H1 (cell line): ENCODE results near the gene ABCC6. TPM values are rescaled to one million over a fixed set of nuclear protein-coding genes. Genes with fewer than 3 reads are reported as not detected.
"Not testable (repeated sequence)": the region's sequence is repeated elsewhere in the genome, so short reads cannot be mapped to it uniquely, and the experiment has no call there.

Source experiments
- CTCF ChIA-PET: fragments of 300-600 bp; sonication (Branson Sonifier 250); formaldehyde crosslinking; loops from one replicate; lab custom pipeline; 2021; ENCODE audit not compliant: partially characterized antibody; lab: Charles Lee
- POLR2A ChIA-PET: fragments of 300-600 bp; sonication (Branson Sonifier 250); formaldehyde crosslinking; loops from one replicate; lab custom pipeline; 2021; ENCODE audit warnings: inconsistent platforms; ENCODE audit not compliant: partially characterized antibody; lab: Charles Lee
- DNase-seq, 2 experiments: peaks; one replicate each; pipeline versions ENCODE4 v3.0.0 to v3.0.0-alpha.2; 2010 to 2022; ENCODE audit warnings: low spot score in 2 of 2, low read depth in 1 of 2, mixed read lengths in 1 of 2
- FAIRE-seq: peaks from 2 replicates; lab custom pipeline; 2011; peaks lifted over from hg19 to GRCh38; lab: Jason Lieb, UNC
- H2AFZ ChIP-seq: 2 replicates; pipeline ENCODE4 v1.8.1; 2012; ENCODE audit warnings: low read length, inconsistent platforms
- H2AK5ac ChIP-seq: 2 replicates; pipeline ENCODE4 v1.6.1; 2013; ENCODE audit warnings: low read depth, low read length
- H2BK120ac ChIP-seq: replicated peaks from 2 replicates; pipeline ENCODE3; 2013; ENCODE audit warnings: low read depth, low read length, inconsistent platforms
- H2BK12ac ChIP-seq: 2 replicates; pipeline ENCODE4 v1.6.1; 2013; ENCODE audit warnings: low read depth, low read length
- H2BK15ac ChIP-seq: 2 replicates; pipeline ENCODE4 v1.6.1; 2013; ENCODE audit warnings: low read length
- H2BK20ac ChIP-seq: 2 replicates; pipeline ENCODE4 v1.6.1; 2013; ENCODE audit warnings: low read length
- H2BK5ac ChIP-seq: 2 replicates; pipeline ENCODE4 v1.6.1; 2013; ENCODE audit warnings: low read depth, low read length
- H3K14ac ChIP-seq: 2 replicates; pipeline ENCODE4 v1.6.1; 2013; ENCODE audit warnings: inconsistent platforms; ENCODE audit not compliant: insufficient read length
- H3K18ac ChIP-seq: 2 replicates; pipeline ENCODE4 v1.6.1; 2013; ENCODE audit warnings: low read length; ENCODE audit errors: extremely low read depth
- H3K23ac ChIP-seq: 2 replicates; pipeline ENCODE4 v1.6.1; 2013; ENCODE audit warnings: inconsistent platforms; ENCODE audit not compliant: insufficient read length
- H3K23me2 ChIP-seq: 2 replicates; pipeline ENCODE4 v1.6.1; 2013; ENCODE audit warnings: low read depth, low read length
- H3K27ac ChIP-seq: 2 replicates; pipeline ENCODE4 v1.6.1; 2011; ENCODE audit warnings: low read depth, low read length, inconsistent platforms
- H3K27me3 ChIP-seq, 4 experiments: replicated peaks in 1 of 4; 1 replicate in 1 of 4; 2 replicates in 3 of 4; pipeline versions ENCODE4 v1.6.1 to v1.8.1; 2011 to 2013; ENCODE audit warnings: low read length in 3 of 4, mild to moderate bottlenecking in 3 of 4, inconsistent platforms in 2 of 4, mixed read lengths in 2 of 4, moderate library complexity in 1 of 4; ENCODE audit not compliant: control insufficient read depth in 3 of 4, insufficient read depth in 3 of 4; ENCODE audit errors: extremely low read depth in 1 of 4
- H3K36me3 ChIP-seq, 4 experiments: 2 replicates each; pipeline versions ENCODE4 v1.6.1 to v1.8.1; 2011 to 2013; ENCODE audit warnings: mild to moderate bottlenecking in 4 of 4, low read length in 3 of 4, moderate library complexity in 2 of 4, control low read depth in 1 of 4, inconsistent platforms in 1 of 4; ENCODE audit not compliant: insufficient read depth in 4 of 4, control insufficient read depth in 2 of 4
- H3K4ac ChIP-seq: replicated peaks from 2 replicates; pipeline ENCODE3; 2013; ENCODE audit warnings: low read length, low read depth, mixed read lengths, inconsistent platforms; ENCODE audit not compliant: insufficient read length
- H3K4me1 ChIP-seq, 4 experiments: replicated peaks in 1 of 4; 1 replicate in 1 of 4; 2 replicates in 3 of 4; pipeline versions ENCODE4 v1.6.1 to v1.8.1; 2011 to 2013; ENCODE audit warnings: low read length in 3 of 4, inconsistent platforms in 2 of 4, mixed read lengths in 1 of 4; ENCODE audit not compliant: insufficient read depth in 4 of 4, control insufficient read depth in 3 of 4
- H3K4me2 ChIP-seq, 2 experiments: 2 replicates each; pipeline versions ENCODE4 v1.6.1 to v1.8.1; 2011 to 2013; ENCODE audit warnings: low read depth in 2 of 2, low read length in 2 of 2, control low read depth in 1 of 2, inconsistent platforms in 1 of 2, mild to moderate bottlenecking in 1 of 2; ENCODE audit not compliant: insufficient read depth in 1 of 2
- H3K4me3 ChIP-seq, 4 experiments: fragments of 200-600, 300-600 bp in 1 of 4; sonication (generic), shearing (Covaris generic), sonication (Bioruptor Twin) in 1 of 4; 2 replicates each; pipeline versions ENCODE4 v1.5.1 to v1.8.1; 2011 to 2016; ENCODE audit warnings: low read length in 4 of 4, low read depth in 3 of 4, control low read depth in 2 of 4, inconsistent platforms in 2 of 4, mild to moderate bottlenecking in 2 of 4, mixed read lengths in 1 of 4, moderate library complexity in 1 of 4; ENCODE audit not compliant: insufficient read depth in 2 of 4; ENCODE audit errors: extremely low read depth in 1 of 4
- H3K56ac ChIP-seq: replicated peaks from 2 replicates; pipeline ENCODE3; 2013; ENCODE audit warnings: low read depth, mild to moderate bottlenecking, mixed read lengths, low read length, inconsistent platforms; ENCODE audit not compliant: insufficient read length
- H3K79me1 ChIP-seq: 2 replicates; pipeline ENCODE4 v1.6.1; 2013; ENCODE audit warnings: low read depth, low read length, control low read depth
- H3K79me2 ChIP-seq, 2 experiments: 2 replicates each; pipeline versions ENCODE4 v1.6.1 to v1.8.1; 2012 to 2013; ENCODE audit warnings: low read length in 2 of 2, mild to moderate bottlenecking in 2 of 2, inconsistent platforms in 1 of 2; ENCODE audit not compliant: insufficient read depth in 2 of 2, control insufficient read depth in 1 of 2
- H3K9ac ChIP-seq, 4 experiments: replicated peaks in 1 of 4; 1 replicate in 1 of 4; 2 replicates in 3 of 4; pipeline versions ENCODE4 v1.6.1 to v1.8.1; 2011 to 2013; ENCODE audit warnings: low read depth in 3 of 4, low read length in 3 of 4, control low read depth in 2 of 4, mild to moderate bottlenecking in 2 of 4, moderate library complexity in 2 of 4, inconsistent platforms in 1 of 4; ENCODE audit errors: extremely low read depth in 1 of 4
- H3K9me3 ChIP-seq, 2 experiments: 2 replicates each; pipeline versions ENCODE4 v1.6.1 to v1.8.1; 2012 to 2013; ENCODE audit warnings: mild to moderate bottlenecking in 2 of 2, moderate library complexity in 2 of 2, control low read depth in 1 of 2, inconsistent platforms in 1 of 2, low read depth in 1 of 2, low read length in 1 of 2, mixed read lengths in 1 of 2; ENCODE audit not compliant: insufficient read depth in 2 of 2
- H4K20me1 ChIP-seq, 2 experiments: replicated peaks in 1 of 2; 2 replicates each; pipeline versions ENCODE3 to v1.8.1; 2011 to 2013; ENCODE audit warnings: inconsistent platforms in 2 of 2, low read length in 2 of 2, mild to moderate bottlenecking in 1 of 2; ENCODE audit not compliant: insufficient read depth in 2 of 2, control insufficient read depth in 1 of 2
- H4K5ac ChIP-seq: 2 replicates; pipeline ENCODE4 v1.6.1; 2013; ENCODE audit warnings: low read length, low read depth, mixed read lengths, inconsistent platforms; ENCODE audit not compliant: insufficient read length
- H4K8ac ChIP-seq: 2 replicates; pipeline ENCODE4 v1.8.0; 2013; ENCODE audit warnings: mild to moderate bottlenecking, moderate library complexity, low read length, inconsistent platforms; ENCODE audit not compliant: insufficient read depth; ENCODE audit errors: extremely low read depth
- H4K91ac ChIP-seq: replicated peaks from 2 replicates; pipeline ENCODE3; 2013; ENCODE audit warnings: low read length, mixed read lengths, inconsistent platforms; ENCODE audit not compliant: insufficient read length
- WGBS, 2 experiments: shearing (Covaris generic) in 1 of 2; methylation state at CpG; one replicate each; pipeline versions ENCODE4 v1.1.6 to v1.1.7; 2013 to 2015; ENCODE audit warnings: low lambda C conversion rate in 2 of 2, mixed read lengths in 2 of 2, inconsistent platforms in 1 of 2, low coverage in 1 of 2, missing lambda C conversion rate in 1 of 2; ENCODE audit not compliant: insufficient replicate concordance in 2 of 2, insufficient coverage in 1 of 2, insufficient read length in 1 of 2; ENCODE audit errors: extremely low coverage in 1 of 2, missing lambda C conversion rate in 1 of 2; 5-methylcytosine and 5-hydroxymethylcytosine counted together
- polyA plus RNA-seq, 7 experiments: library from polyadenylated mRNA; depleted of rRNA in 3 of 7; stranded (reverse) in 5 of 7; unstranded in 2 of 7; fragments of >200 nt in 5 of 7; fragments of 200-250 nt in 2 of 7; gene quantifications; 1 replicate in 5 of 7; 2 replicates in 1 of 7; 4 replicates in 1 of 7; pipeline versions ENCODE4 v1.2.1 to v1.2.3, GENCODE V29; 2011 to 2013; ENCODE audit warnings: missing spikeins in 2 of 7, mixed read lengths in 2 of 7
- total RNA-seq: library from RNA; stranded (reverse); fragmentation: NEBNext Ultra II Directional; extraction: Animal tissue kit (Norgen Biotek cat#: 25700); gene quantifications from 2 replicates; pipeline ENCODE4 v1.2.1, GENCODE V29; 2021
- TF ChIP-seq, protein P1 (sequence below), 3 experiments: IDR thresholded peaks; 1 replicate in 2 of 3; 2 replicates in 1 of 3; pipeline versions ENCODE4 v1.5.1 to v1.6.1; 2011; ENCODE audit warnings: low read length in 3 of 3, mild to moderate bottlenecking in 3 of 3, inconsistent platforms in 2 of 3, low read depth in 1 of 3, moderate library complexity in 1 of 3; ENCODE audit not compliant: insufficient read depth in 1 of 3; ENCODE audit errors: control extremely low read depth in 1 of 3

Gene ABCC6
- total and polyA plus RNA-seq, 2 of the 8 experiments (the other 6 are each of a cell fraction or from before 2014, with no cell fraction given): 1.6 to 1.8 TPM

DNA sequence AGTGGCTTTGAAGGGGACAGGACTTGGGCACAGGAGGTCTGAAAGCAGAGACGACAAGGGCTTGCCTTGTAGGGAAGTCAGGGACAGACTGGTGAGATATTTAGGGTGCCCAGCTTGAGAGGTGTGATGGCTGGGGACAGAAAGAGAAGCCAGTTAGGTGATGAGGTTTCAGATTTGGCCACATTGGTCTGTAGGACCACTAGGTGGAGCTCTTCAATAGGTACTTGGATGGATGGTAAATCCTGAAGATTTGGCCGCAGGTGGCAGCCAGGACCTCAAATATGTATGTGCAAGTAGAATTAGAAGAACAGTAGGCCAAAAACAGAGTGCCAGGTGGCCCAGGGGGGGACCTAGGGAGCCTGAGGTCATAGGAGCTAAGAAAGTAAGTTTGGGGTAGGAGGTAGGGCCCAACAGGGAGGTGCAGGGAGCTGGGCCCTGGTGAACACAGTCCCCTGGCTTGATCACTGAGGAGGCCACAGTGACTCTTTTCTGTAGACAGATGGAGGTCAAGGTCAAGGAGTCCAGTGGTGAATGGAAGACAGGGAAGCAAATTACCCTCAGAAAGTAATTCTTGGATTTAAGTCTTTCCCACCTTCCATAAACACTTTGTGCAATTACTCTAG lies 34.1 kb upstream of the ABCC6 start:
- H3K23ac ChIP-seq, H2BK15ac ChIP-seq, H2BK5ac ChIP-seq, H2BK12ac ChIP-seq, H4K5ac ChIP-seq, H2BK120ac ChIP-seq, H3K79me1 ChIP-seq, H3K79me2 ChIP-seq, DNase-seq, H3K9ac ChIP-seq, H2BK20ac ChIP-seq, H3K18ac ChIP-seq, CTCF ChIA-PET, H3K14ac ChIP-seq, H3K27me3 ChIP-seq, H3K23me2 ChIP-seq, H2AK5ac ChIP-seq, H3K27ac ChIP-seq, H4K8ac ChIP-seq, H3K56ac ChIP-seq, POLR2A ChIA-PET, FAIRE-seq, H3K36me3 ChIP-seq, H4K20me1 ChIP-seq, H3K4me1 ChIP-seq, H3K4me3 ChIP-seq, H3K4me2 ChIP-seq, H2AFZ ChIP-seq, H3K9me3 ChIP-seq, H4K91ac ChIP-seq, H3K4ac ChIP-seq: not testable (repeated sequence)
- 60% methylated on average over 1 of the region's 2 CpGs; no CpG with 5 or more reads in 1 of the 2 experiments for WGBS, 2 experiments
- TF ChIP-seq, protein P1, sequence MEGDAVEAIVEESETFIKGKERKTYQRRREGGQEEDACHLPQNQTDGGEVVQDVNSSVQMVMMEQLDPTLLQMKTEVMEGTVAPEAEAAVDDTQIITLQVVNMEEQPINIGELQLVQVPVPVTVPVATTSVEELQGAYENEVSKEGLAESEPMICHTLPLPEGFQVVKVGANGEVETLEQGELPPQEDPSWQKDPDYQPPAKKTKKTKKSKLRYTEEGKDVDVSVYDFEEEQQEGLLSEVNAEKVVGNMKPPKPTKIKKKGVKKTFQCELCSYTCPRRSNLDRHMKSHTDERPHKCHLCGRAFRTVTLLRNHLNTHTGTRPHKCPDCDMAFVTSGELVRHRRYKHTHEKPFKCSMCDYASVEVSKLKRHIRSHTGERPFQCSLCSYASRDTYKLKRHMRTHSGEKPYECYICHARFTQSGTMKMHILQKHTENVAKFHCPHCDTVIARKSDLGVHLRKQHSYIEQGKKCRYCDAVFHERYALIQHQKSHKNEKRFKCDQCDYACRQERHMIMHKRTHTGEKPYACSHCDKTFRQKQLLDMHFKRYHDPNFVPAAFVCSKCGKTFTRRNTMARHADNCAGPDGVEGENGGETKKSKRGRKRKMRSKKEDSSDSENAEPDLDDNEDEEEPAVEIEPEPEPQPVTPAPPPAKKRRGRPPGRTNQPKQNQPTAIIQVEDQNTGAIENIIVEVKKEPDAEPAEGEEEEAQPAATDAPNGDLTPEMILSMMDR (IDR thresholded peaks at IDR 0.05; ENCODE audit: control extremely low read depth in 1 of 3, insufficient read depth in 1 of 3, low read depth in 1 of 3, low read length in 3 of 3): peak in 1 of 3 experiments; percentile 8; a peak in 1 of 4 replicates
